ENCODE data around the gene GALNT11.

GALNT11 gene

DNA sequence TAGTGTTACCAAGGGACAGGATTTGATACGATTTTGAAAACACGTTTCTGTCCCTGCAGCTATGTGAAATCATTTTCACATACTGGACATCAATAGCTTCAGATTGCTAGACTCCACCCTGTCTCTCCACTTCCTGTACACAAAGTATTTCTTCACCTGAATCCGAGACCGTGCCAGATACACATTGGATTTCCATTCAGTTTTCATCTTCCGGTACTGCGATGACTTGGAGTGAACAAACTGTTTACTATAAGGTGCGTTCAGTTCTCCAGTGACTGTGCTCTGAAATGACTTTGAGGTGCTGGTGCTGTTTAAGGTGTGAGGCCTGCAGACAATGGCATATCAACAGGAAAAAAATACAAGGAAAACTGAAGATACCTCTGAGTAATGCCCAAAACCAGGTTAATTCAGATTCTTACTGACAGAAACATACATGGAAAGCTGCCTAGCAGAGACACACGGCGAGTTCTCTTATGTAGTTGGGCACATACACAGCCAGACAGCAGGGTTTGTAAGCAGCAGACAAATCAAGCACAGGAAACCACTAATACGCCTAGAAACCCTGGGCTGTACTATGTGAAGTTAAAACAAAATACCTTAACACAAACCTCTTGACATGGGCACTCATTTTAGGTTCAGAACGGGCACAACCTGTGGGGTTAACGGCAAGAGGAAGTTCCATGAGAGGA, 119.2 kb downstream of the GALNT11 start:
- no peak for DNase-seq (ENCODE audit: extremely low read depth in 1 of 2, low read depth in 1 of 2)

DNA sequence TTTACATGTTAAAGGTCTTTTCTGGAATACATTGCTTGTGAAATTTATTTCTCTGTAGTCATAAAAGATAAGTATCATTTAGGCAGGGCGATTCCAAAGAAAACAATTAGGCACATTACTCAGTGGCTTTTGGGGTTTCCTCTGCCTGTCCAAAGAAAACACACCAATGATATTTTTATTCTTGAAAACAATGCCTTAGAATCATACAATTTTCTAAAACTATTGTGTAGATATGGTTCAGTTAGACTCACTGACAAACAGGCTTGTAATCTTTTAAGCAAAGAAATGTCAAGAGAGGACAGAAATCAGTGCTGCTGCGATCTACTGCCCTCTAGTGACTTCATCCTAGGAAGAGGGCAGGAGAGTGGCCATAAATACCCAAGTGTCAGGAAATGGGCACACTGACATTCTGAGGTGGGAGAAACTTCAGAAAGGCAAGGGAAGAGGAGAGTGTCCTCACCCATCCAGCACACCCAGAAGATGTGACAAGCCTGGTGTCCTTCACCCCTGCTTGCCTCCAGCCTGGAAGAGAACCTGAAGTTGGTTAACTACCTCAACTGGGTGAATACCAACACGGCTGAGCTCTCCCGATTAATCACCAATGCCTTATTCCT, 120.5 kb downstream of the GALNT11 start:
- DNase-seq (ENCODE audit: extremely low read depth in 1 of 2, low read depth in 1 of 2), result no peak

DNA sequence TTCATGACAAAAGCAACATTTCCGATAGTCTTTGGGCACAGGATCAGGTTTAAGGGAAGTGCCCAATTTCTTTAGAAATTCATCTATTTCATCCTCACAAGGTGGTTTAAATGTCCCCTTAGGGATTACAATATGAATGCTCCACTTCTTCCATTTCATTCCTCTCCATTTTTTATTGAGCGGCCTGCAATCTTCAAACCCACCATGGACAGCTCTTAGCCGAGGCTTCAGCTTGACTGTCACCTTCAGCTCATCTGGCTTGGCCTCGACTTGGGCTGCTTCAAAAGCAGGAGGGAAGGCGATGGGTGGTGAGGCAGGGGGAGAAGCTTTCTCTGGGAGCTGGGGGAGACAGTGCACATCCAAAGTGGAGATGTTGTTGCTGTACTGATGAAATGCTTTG, 123.2 kb downstream of the GALNT11 start:
- no peak for DNase-seq (ENCODE audit: extremely low read depth in 1 of 2, low read depth in 1 of 2)

DNA sequence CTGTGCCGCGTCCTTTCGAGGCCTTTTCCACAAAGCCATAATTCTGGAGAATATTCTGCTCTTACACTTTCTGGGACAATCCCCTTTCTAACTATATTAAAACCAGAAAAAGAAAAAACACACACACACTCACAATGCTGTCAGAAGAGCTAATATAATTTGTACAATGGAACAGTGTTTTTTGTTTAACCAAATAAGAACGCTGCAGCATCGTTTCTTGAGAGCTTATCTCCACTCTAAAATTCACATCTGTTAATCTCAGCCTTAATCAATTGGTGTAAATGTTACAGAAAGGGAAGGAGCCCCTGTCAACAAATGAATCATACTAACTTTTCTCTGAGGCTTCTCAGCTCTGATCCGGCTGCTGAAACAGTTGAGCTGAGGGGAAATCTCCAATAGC, 123.9 kb downstream of the GALNT11 start:
- DNase-seq (ENCODE audit: extremely low read depth in 1 of 2, low read depth in 1 of 2), result no peak

DNA sequence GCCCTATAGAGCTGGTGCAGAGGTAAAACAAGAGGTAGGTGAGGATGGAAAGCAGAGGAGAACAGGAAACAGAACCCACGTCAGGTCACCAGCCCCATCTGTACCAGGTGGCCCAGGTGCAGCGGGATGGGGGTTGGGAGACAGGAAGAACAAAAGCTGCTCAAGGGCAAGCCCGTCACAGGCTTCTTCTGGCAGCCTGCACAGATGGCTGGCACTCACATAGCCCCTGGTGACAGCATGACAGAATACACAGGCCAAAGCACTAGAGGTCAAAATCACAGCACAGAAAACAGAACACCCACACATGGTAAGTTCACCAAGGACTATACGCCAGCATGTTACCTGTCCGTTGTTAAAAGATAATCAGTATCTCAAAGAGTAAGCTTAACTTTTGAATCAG, 126.8 kb downstream of the GALNT11 start:
- no peak for DNase-seq (ENCODE audit: extremely low read depth in 1 of 2, low read depth in 1 of 2)

DNA sequence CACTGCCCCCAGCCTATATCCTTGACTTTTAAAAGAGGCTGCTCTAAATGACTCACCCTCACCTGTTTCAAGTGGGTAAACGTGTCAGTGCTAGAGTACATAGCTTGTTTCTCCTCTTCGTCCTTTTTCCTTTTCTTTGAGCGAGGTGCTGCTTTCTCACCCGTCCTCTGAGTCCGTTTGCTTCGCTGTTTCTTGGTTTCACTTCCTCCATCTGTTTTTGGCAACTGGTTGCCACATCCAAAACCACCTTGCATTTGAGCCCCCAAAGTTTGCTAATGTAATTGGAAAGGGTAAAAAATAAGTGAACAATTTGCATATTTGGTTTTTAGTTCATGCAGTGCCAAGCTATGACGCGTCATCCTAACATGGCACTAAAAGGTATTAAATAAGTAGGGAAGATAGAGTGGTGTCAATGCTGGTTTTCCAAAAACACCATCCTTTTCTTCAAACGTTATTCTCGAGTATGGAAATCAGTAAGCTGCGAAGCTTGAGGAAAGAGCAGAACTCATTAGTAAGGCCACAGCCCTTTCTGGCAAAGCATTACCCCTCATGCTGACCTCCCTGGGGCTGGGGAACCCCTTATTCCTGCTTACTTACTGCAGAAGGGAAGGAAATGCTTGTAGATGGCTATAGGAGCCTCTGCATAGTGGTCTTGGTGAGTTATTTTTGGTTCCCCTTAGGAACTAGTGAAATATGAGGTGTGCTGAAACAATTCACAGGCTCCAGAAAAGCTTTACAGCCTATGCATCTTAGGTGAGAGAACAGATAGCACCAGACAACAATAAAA, 133.5 kb downstream of the GALNT11 start:
- DNase-seq (ENCODE audit: extremely low read depth in 1 of 2, low read depth in 1 of 2), result no peak

DNA sequence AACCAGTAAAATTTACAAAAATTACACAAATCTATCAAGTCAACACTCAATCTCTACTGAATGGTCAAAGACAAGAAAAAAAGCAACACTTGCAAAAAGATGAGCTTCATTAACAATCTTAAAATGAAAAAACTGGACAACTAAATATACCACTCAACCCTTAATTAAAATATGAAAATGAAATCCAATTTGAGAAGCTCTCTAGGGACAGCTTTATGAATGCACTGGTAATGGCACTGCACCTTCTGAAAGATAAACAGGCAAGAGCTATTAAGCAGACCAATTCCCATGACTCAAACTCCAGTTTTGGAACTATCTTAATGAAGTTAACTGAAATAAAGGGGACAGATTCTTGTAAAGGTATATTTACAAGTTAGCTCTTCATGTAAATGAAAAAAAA, 135.7 kb downstream of the GALNT11 start:
- DNase-seq (ENCODE audit: extremely low read depth in 1 of 2, low read depth in 1 of 2), result no peak

DNA sequence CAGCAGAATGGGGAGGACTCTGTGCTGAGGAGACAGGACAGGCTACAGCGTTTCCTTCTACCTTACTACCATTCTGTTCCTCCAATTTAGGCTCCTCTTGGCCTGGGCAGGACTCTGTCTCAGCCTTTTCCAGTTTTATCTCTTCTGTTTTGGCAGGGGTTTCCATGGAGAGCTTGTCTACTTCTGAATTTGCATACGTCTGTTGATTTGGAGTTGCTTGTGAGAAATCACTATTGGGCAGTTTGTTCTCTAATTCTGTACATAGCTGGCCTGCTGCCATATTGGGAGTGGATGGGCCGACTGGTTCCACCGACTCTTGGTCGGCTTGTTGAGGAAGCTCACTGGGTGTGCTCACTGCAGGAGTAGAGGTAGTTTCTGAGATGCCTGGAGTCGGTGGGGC, 136.8 kb downstream of the GALNT11 start:
- DNase-seq (ENCODE audit: extremely low read depth in 1 of 2, low read depth in 1 of 2), result no peak

Data from activated CD8-positive, alpha-beta memory T cell treated with anti-CD3 and anti-CD28 coated beads for 1 hour (primary cell).